Measurements from ENCODE around the gene ACTL6A.

GRCh38 chr3:179610066-179610465, 47.3 kb downstream of the ACTL6A start:
- TF ChIP-seq POLR2AphosphoS5 (IDR thresholded peaks at IDR 0.05; ENCODE audit: borderline replicate concordance, low read depth, low read length) (no peak), FOXP2 (optimal IDR thresholded peaks at IDR 0.05; ENCODE audit: control extremely low read depth, extremely low read length, insufficient read depth) (no peak)
